OCI-LY1 (cell line): ENCODE measurements around the gene C1QTNF7.

Experiments
- H2AFZ ChIP-seq: fragments of 200-600 bp; sonication (generic), shearing (Covaris generic); 2 replicates; pipeline ENCODE4 v1.6.0; 2014; ENCODE audit warnings: antibody characterized with exemption, mild to moderate bottlenecking, low read length
- H3F3A ChIP-seq: fragments of 200-600 bp; sonication (generic), shearing (Covaris generic); 2 replicates; pipeline ENCODE4 v1.6.0; 2014; ENCODE audit warnings: mild to moderate bottlenecking, antibody characterized with exemption, low read length, moderate library complexity; ENCODE audit not compliant: insufficient read depth
- H3K27ac ChIP-seq: fragments of 200-600 bp; sonication (generic); 2 replicates; pipeline ENCODE4 v1.5.1; 2014; ENCODE audit warnings: low read length, mixed run types, mild to moderate bottlenecking, low read depth; ENCODE audit not compliant: poor library complexity, severe bottlenecking
- H3K27me3 ChIP-seq: fragments of 200-600 bp; sonication (generic); 2 replicates; pipeline ENCODE4 v1.6.0; 2014; ENCODE audit warnings: antibody characterized with exemption, mild to moderate bottlenecking, low read length, moderate library complexity; ENCODE audit not compliant: insufficient read depth
- H3K36me3 ChIP-seq: fragments of 200-600 bp; sonication (generic); 2 replicates; pipeline ENCODE4 v1.6.1; 2014; ENCODE audit warnings: mild to moderate bottlenecking, antibody characterized with exemption, low read length, moderate library complexity, mixed read lengths; ENCODE audit not compliant: insufficient read depth
- H3K4me1 ChIP-seq: fragments of 200-600 bp; sonication (generic); 2 replicates; pipeline ENCODE4 v1.5.1; 2014; ENCODE audit warnings: mild to moderate bottlenecking, low read length, moderate library complexity; ENCODE audit not compliant: insufficient read depth, severe bottlenecking
- H3K4me2 ChIP-seq: fragments of 200-600 bp; sonication (generic), shearing (Covaris generic); 2 replicates; pipeline ENCODE4 v1.6.1; 2014; ENCODE audit warnings: low read length
- H3K4me3 ChIP-seq: fragments of 200-600 bp; sonication (generic); 2 replicates; pipeline ENCODE4 v1.5.1; 2014; ENCODE audit warnings: low read length, low read depth, mild to moderate bottlenecking, mixed read lengths; ENCODE audit not compliant: poor library complexity, severe bottlenecking
- H3K79me2 ChIP-seq: fragments of 200-600 bp; shearing (Covaris generic); 2 replicates; pipeline ENCODE4 v1.6.1; 2016; ENCODE audit warnings: mixed run types, low read length, mixed read lengths; ENCODE audit not compliant: insufficient read depth
- H3K9ac ChIP-seq: fragments of 200-600 bp; sonication (generic), shearing (Covaris generic); 2 replicates; pipeline ENCODE4 v1.6.1; 2014; ENCODE audit warnings: mild to moderate bottlenecking, low read length, mixed read lengths
- H3K9me2 ChIP-seq: fragments of 200-600 bp; sonication (generic), shearing (Covaris generic); 2 replicates; pipeline ENCODE4 v1.6.1; 2014; ENCODE audit warnings: low read depth, mild to moderate bottlenecking, low read length, mixed read lengths
- H3K9me3 ChIP-seq: fragments of 200-600 bp; shearing (Covaris generic); 2 replicates; pipeline ENCODE4 v1.6.1; 2014; ENCODE audit warnings: low read length, mixed read lengths
- H4K20me1 ChIP-seq: fragments of 200-600 bp; sonication (generic), shearing (Covaris generic); 2 replicates; pipeline ENCODE4 v1.6.0; 2016; ENCODE audit warnings: mild to moderate bottlenecking, low read length; ENCODE audit not compliant: insufficient read depth
- CTCF ChIP-seq: fragments of 200-600 bp; sonication (generic), shearing (Covaris generic); IDR thresholded peaks from 2 replicates; pipeline ENCODE4 v1.5.1; 2017; ENCODE audit warnings: mild to moderate bottlenecking, antibody characterized with exemption, low read length, moderate library complexity, mixed read lengths
- EZH2 ChIP-seq: fragments of 200-600 bp; sonication (generic), shearing (Covaris generic); IDR thresholded peaks from 2 replicates; pipeline ENCODE4 v1.8.0; 2017; ENCODE audit warnings: borderline replicate concordance, mixed run types, mild to moderate bottlenecking, antibody characterized with exemption, low read length, moderate library complexity, mixed read lengths

The C1QTNF7 gene

GRCh38 chr4:15395311-15395710 lies 32.5 kb upstream of the C1QTNF7 start:
- no peaks in the 10 kb centered on the region for H3K9me2 ChIP-seq
- H3K9me3 ChIP-seq, result no peaks in the 10 kb centered on the region

GRCh38 chr4:15396157-15396800 lies 31.6 kb upstream of the C1QTNF7 start:
- TF ChIP-seq EZH2 (no peak), CTCF (peak; percentile 61)
- Histone ChIP-seq H3K79me2 (no peaks in the 10 kb centered on the region), H3K9me3 (no peaks in the 10 kb centered on the region), H3K4me1 (peaks cover 8% of the 10 kb centered on the region), H3K4me3 (no peak overlapping the region), H3K27me3 (no peaks in the 10 kb centered on the region), H3K9ac (no peak overlapping the region), H2AFZ (no peak overlapping the region), H4K20me1 (no peaks in the 10 kb centered on the region), H3K9me2 (no peaks in the 10 kb centered on the region), H3K36me3 (no peaks in the 10 kb centered on the region), H3K27ac (no peak overlapping the region), H3K4me2 (no peak overlapping the region), H3F3A (no peaks in the 10 kb centered on the region)

More at GRCh38 chr4:15395311-15395710, 32.5 kb upstream of the C1QTNF7 start:
- H2AFZ ChIP-seq, result no peak overlapping the region
- H3K4me2 ChIP-seq, result no peak overlapping the region
- no peak overlapping the region for H3K4me3 ChIP-seq
- no peaks in the 10 kb centered on the region for H4K20me1 ChIP-seq
- no peaks in the 10 kb centered on the region for H3K79me2 ChIP-seq
- H3K9ac ChIP-seq, result no peak overlapping the region
- H3K4me1 ChIP-seq, result peaks cover under 1% of the 10 kb centered on the region
- H3K27ac ChIP-seq, result no peak overlapping the region
- H3K27me3 ChIP-seq, result no peaks in the 10 kb centered on the region
- H3F3A ChIP-seq, result no peaks in the 10 kb centered on the region
- TF ChIP-seq CTCF (no peak), EZH2 (no peak)
- H3K36me3 ChIP-seq, result no peaks in the 10 kb centered on the region

- Histone ChIP-seq H3K9me2 (no peaks in the 10 kb centered on the region), H2AFZ (no peak overlapping the region), H3K27ac (no peak overlapping the region), H3K36me3 (no peaks in the 10 kb centered on the region), H3K9me3 (no peaks in the 10 kb centered on the region), H3K27me3 (no peaks in the 10 kb centered on the region), H3K79me2 (no peaks in the 10 kb centered on the region), H3F3A (no peaks in the 10 kb centered on the region), H4K20me1 (no peaks in the 10 kb centered on the region), H3K4me2 (no peak overlapping the region), H3K4me3 (no peak overlapping the region), H3K9ac (no peak overlapping the region), H3K4me1 (peaks cover 26% of the 10 kb centered on the region)
- TF ChIP-seq CTCF (no peak), EZH2 (no peak)
Measured at GRCh38 chr4:15398001-15398400, 29.8 kb upstream of the C1QTNF7 start.
